ENCODE data around the gene KEL.

Gene KEL

GRCh38 chr7:142960955-142961512, 1.1 kb downstream of the KEL start:
- no peak for DNase-seq

DNA sequence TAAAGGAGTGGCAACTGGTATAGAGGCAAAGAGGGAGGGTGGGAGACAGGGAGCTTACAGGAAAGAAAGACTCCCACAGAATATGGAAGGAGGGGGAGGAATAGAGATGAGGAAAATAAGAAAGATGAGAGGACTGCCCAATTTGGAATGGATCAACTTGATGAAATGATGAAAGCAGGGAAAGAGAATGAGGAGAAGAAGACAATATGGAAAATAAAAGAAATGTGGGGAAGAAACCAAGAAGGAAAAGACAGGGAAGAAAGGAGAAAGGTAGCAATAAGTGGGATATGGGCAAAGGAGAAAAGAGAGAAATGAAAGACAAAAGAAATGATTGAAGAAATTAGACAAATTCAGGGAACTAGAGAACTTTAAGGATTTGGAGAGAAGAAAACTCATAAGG, 3.0 kb downstream of the KEL start:
- no peak for DNase-seq

GRCh38 chr7:142957723-142958122, 4.4 kb downstream of the KEL start:
- DNase-seq, result no peak

- DNase-seq, result no peak
Observed at GRCh38 chr7:142956951-142957623, 5.1 kb downstream of the KEL start.

DNA sequence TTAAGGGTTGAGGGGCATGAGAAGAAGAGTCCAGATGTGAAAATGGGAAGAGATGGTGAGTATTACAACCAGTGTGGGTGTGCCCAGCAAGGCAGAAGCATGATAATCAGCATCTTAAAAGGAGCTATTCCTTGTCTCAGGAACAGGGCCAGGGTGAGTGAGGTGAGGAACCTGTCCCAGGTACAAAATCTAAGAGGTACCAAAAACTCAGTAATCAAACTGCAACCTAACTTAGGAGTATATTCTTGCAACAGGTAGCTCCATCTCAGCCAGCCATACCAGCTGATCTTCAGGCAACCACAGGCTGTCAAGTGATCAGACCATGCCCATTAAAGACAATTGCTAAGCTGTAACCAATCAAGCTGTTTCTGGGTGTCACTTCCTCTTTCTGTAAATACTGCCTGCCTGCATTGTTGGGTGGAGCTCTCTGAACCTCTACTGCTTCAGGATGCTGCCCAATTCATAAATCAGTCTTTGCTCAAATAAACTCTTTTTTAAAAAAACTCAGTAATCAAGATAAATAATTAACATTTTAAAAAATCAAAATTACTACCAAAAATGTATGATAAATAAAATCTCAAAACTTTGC, 7.4 kb downstream of the KEL start:
- no peak for DNase-seq

- no peak for DNase-seq
Observed at GRCh38 chr7:142950235-142950634, 11.9 kb downstream of the KEL start.

GRCh38 chr7:142948603-142949002, 13.6 kb downstream of the KEL start:
- no peak for DNase-seq

DNA sequence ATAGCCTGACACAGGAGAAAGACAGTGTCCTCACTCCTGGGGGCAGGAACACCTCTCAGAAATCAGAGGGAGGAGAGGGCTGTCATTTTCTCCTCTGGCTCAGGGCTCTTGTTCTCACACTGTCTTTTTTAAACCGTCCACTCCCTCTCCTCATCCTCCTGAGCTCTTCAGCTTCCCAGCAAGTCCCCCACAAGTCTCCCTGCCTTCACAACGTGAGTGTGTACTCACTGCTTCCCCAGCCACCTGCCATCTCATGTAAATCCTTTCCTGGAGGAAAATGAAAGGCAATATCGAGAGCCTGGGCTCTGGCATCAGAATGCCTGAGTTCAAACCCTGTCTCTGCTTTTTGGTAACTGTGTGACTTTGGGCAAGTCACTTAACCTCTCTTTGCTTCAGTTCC, 17.2 kb downstream of the KEL start:
- no peak for DNase-seq

DNA sequence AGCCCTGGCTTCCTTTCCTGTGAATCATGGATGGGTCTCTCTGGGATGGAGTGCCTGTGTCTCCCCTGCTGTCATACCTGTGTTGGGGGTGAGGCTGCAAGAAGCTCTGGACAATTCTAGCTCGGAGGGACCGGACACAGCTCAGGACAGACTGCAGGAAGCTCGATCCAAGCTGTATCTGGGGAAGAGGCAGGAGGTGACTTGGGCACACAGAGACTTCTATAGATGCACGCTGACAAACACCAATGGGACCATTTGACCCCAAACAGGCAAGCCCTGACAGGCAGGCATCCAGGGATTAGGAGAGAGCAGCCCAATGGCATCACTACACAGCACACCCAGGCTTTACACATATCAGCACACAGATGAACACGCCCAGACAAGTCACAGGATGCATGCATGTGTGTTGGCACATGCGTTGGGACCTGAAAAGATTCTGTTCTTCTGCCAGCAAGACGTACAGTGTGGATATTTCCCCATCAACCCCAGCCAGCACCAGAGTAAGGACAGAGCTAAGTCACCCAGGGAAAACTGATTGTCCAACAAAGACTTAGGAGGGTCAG, 18.4 kb downstream of the KEL start:
- DNase-seq, result no peak

GRCh38 chr7:142942746-142943145, 19.4 kb downstream of the KEL start:
- DNase-seq, result no peak

DNA sequence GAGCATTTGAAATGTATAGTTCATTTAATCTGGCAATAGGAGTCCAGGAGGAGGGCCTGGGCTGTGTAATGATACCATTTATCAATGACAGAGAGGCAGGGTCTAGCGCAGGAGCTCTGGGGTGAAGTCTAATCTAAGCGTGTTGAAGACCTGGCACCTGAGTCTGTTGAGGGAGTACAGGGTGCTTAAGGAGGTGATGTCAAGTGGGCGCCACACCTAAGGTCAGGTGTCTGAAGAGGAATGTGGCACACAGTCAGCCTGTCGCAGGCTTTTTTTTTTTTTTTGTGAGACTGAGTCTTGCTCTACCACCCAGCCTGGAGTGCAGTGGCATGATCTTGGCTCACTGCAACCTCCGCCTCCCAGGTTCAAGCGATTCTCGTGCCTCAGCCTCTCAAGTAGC, 20.6 kb downstream of the KEL start:
- DNase-seq, result no peak

DNA sequence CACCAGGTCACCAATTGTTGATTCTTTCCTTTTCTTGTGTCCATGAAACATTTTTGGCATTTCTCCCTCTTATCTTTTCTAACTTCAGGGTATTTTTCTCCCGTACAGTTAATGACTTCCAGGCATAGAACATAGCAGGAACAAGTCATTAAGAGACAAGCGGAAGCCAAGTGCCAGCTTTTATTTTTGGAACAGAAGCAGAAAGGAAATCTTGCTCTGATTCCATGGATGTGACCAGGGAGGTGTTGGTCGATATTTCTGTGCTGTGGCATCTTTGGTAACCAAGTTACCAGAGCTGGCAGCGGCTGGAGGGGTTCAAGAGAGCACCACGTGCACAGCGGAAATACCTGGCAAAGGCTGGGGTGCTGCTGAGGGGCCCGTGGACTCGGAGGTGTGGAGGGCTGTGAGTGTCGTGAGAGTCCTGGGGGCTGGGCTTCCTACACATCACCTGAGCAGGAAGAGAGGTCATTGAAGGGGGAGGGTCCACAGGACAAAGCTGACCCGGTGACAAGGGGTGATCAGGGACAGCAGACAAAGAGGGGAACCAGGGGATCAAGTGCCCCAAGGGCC, 21.1 kb downstream of the KEL start:
- DNase-seq, result no peak

DNA sequence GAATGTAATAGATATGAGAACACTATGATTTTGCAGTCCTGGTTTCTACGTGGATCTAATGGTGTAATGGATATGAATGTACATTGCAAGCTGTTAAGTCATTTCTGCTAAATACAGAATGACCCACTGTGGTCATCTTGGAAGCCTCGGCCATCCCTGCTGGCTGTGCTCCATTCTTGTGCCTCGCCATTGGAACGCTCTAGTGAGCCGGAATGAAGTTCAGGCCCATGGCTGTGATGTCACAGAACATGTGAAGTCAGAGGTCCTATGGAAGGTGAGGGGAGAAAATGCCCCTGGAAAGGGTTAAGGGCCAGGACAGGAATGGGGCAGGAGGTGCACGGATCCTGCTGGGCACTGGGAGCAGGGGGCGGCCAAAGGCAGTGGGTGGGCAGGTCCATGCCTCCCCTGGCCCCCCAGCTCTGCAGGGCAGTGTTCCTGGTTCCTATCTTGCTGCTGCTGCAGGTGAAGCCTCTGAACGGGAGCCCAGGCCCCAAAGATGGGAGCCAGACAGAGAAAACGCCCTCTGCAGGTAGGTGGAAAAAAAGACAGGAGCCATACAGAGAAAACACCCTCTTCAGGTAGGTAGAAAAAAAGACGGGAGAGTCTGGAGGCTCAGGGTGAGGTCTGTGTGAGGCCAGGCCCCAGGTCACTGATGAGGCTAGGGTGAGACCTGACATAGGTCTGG, 22.8 kb downstream of the KEL start, which contains the start of gene LLCFC1:
LLCFC1 (plus strand) TSS at position 259 of the 685 bp plus-strand sequence; CDS start at position 397, 138 bp downstream.
- no peak for DNase-seq

- no peak for DNase-seq
Observed at GRCh38 chr7:142938611-142939010, 23.6 kb downstream of the KEL start.

- no peak for DNase-seq
Observed at GRCh38 chr7:142935941-142936565, 26.1 kb downstream of the KEL start.

DNA sequence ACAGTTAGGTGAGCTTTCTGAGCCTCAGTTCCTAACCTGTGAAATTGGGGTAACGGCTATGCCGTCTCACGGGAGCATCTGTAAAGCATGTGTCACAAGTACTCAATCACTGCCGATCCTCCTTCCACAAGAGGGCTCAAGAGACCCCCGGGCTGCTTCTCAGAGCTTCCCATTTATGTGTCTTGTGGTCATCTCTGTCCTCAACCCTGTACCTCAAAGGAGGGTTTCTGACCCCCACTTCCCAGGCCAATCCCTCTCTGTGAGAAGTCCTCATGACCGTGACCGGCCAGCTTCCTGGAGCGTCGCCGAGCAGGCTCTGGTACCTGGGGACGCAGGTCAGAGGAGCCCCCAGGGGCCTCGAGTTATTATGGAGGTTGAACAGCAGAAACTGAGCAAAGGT, 28.1 kb downstream of the KEL start:
- DNase-seq, result no peak

DNA sequence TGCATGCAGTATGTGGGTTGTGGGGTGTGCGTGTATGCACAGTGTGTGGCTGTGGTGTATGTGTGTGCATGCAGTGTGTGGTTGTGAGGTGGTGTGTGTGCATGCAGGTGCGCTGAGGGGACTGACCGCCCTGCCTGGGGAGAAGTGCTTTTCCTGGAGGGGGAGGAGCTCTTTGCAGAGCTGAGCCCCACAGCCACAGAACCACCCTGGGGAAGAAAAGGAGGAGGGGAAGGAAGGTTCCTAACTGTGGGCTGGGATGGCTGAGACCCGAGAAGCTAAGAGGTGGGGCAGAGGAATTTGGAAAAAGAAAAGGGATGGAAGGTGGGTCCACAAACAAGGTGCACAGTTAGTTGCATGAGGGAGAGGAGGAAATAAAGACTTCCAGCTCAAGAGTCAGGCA, 28.5 kb downstream of the KEL start, which contains the start of gene TRPV5:
TRPV5 (minus strand) TSS at position 123 of the 400 bp plus-strand sequence. CDS start 287 bp downstream, outside the sequence.
- no peak for DNase-seq

- no peak for DNase-seq
Observed at GRCh38 chr7:142933092-142933475, 29.1 kb downstream of the KEL start.

DNA sequence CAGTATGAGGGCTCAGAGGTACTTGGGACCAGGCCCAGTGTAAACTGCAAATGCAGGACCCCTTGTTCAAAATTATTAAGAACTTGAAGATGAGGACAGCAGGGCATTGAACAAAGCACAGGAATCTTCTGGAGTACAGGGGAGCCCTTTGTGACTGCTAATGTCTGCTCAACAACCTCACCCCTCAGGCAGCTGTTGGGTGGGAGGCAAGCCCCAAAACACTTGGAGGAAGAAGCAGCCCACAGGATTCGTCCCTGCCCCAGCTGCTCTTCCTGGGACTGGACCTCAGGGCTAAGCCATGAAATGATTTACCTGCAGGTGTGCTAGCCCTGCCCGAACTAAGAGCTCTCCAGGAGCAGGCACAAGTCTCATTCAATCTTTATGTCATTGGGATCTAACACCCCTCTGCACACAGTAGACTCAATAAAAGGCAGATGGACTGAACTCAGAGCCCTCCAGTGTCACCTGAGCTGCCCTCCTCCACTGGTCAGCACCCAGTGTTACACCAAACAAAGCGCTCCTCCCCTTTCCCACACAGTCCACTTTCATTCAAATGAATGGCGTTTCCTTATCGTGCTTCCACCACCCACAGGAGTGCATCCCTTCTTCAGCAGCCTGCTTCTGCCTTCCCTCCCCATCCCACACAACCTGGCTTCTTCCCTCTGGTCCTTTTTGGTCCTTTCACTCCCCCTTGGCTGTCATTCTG, 29.6 kb downstream of the KEL start:
- DNase-seq, result no peak

DNA sequence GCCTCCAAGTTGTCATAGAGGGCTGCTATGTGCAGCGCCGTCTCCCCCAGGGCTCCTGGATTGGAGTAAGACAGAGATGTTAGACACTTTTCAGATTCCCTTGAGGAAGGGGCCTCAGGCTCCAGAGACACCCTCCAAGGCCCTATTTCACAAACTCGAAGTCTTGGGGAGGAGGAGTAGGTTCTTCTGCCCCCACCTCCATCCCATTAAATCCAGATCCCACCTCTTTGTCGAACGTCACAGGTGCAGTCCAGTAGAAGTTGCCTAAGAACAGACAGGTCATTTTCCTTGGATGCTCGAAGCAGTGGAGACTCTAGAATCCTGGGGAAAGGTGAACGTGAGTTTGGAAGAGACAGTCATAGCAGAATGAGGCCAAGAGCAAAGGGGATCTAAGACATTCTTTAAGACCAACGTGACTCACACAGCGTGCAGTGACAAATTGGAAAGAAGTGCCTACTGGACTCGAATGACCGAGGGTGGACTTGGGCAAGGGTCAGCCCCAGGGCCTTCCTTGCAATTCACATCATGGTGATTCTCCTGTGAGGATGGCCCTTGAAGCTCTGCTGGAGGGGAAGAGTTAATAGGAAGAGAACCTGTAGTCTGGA, 31.9 kb downstream of the KEL start:
- DNase-seq, result no peak

DNA sequence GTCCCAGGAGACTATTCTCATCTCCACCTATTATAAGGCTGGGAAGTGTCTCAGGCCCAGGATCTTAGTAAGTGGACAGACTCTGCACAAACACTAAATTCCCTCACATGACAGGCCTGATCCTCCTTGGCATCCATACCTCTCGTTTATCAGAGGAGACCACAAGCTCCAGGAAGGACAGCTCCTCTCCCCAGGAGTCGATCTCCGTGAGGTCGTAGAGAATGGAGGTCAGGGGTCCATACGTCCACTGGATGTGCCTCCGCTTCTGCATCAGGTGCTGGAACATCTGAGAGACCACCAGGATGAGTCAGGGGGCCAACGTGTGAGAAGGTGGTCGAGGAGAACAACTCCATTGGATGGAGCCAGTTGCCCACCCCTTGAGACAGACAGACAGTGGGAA, 34.2 kb downstream of the KEL start:
- no peak for DNase-seq
